Fibroblast of skin of left quadriceps (primary cell): ENCODE data around the gene ORMDL3.
"Not testable (repeated sequence)": the region's sequence is repeated elsewhere in the genome, so short reads cannot be mapped to it uniquely, and the experiment has no call there.

ENCODE experiments used
- DNase-seq, 2 experiments: peaks; one replicate each; pipeline ENCODE4 v3.0.0-alpha.2; 2013; ENCODE audit warnings: low read depth in 2 of 2

ORMDL3 gene

GRCh38 chr17:39949028-39949427 lies 21.6 kb upstream of the ORMDL3 start:
- no peak for DNase-seq

- DNase-seq: not testable (repeated sequence)
Observed at GRCh38 chr17:39948489-39948828, 21.1 kb upstream of the ORMDL3 start.

GRCh38 chr17:39946551-39947330 lies 19.3 kb upstream of the ORMDL3 start:
- DNase-seq: no peak

GRCh38 chr17:39944393-39944711 lies 17.0 kb upstream of the ORMDL3 start:
- DNase-seq: no peak

- no peak for DNase-seq
Observed at GRCh38 chr17:39943702-39944392, 16.4 kb upstream of the ORMDL3 start.

GRCh38 chr17:39939588-39940419 lies 12.4 kb upstream of the ORMDL3 start:
- DNase-seq: peak; percentile 62 to 69

GRCh38 chr17:39939106-39939505 lies 11.7 kb upstream of the ORMDL3 start:
- no peak for DNase-seq

GRCh38 chr17:39938140-39938869 lies 10.9 kb upstream of the ORMDL3 start:
- DNase-seq: no peak

- DNase-seq: no peak
Observed at GRCh38 chr17:39937447-39937846, 10.0 kb upstream of the ORMDL3 start.

- no peak for DNase-seq
Observed at GRCh38 chr17:39935909-39936308, 8.5 kb upstream of the ORMDL3 start.

GRCh38 chr17:39934324-39934723 lies 6.9 kb upstream of the ORMDL3 start:
- DNase-seq: no peak

- no peak for DNase-seq
Observed at GRCh38 chr17:39933912-39934311, 6.5 kb upstream of the ORMDL3 start.

GRCh38 chr17:39929646-39930407 lies 2.4 kb upstream of the ORMDL3 start:
- DNase-seq: peak; percentile 64 to 65

- peak; percentile 86 to 88 for DNase-seq
Observed at GRCh38 chr17:39928858-39929645, 1.7 kb upstream of the ORMDL3 start.

- DNase-seq: no peak
Observed at GRCh38 chr17:39927929-39928857, 792 bp upstream of the ORMDL3 start.

GRCh38 chr17:39926588-39927100 lies 757 bp downstream of the ORMDL3 start:
- DNase-seq: no peak

GRCh38 chr17:39926135-39926587 lies 1.2 kb downstream of the ORMDL3 start:
- DNase-seq: no peak

- no peak for DNase-seq
Observed at GRCh38 chr17:39925282-39926134, 1.9 kb downstream of the ORMDL3 start.
